BE2C (cell line): Measurements from ENCODE around the gene GRIK1.

Source experiments
- DNase-seq: peaks from one replicate; pipeline ENCODE4 v3.0.0-alpha.2; 2020
- H3K27me3 ChIP-seq: fragments of 250-450 bp; sonication (Bioruptor Pico); 2 replicates; pipeline ENCODE4 v1.5.1; 2020; ENCODE audit warnings: mild to moderate bottlenecking
- H3K36me3 ChIP-seq: fragments of 250-450 bp; sonication (Bioruptor Pico); 2 replicates; pipeline ENCODE4 v1.5.1; 2020; ENCODE audit warnings: mild to moderate bottlenecking
- H3K4me1 ChIP-seq: fragments of 250-450 bp; sonication (Bioruptor Pico); 2 replicates; pipeline ENCODE4 v1.5.1; 2020
- H3K4me3 ChIP-seq: 2 replicates; pipeline ENCODE4 v1.5.1; 2011; ENCODE audit warnings: low read depth, low read length
- H3K9me3 ChIP-seq: fragments of 250-450 bp; sonication (Bioruptor Pico); 2 replicates; pipeline ENCODE4 v1.5.1; 2020
- TF ChIP-seq, protein P1 (sequence below): IDR thresholded peaks from 2 replicates; pipeline ENCODE4 v1.5.1; 2012; ENCODE audit warnings: mild to moderate bottlenecking, low read depth, low read length

The GRIK1 gene

DNA sequence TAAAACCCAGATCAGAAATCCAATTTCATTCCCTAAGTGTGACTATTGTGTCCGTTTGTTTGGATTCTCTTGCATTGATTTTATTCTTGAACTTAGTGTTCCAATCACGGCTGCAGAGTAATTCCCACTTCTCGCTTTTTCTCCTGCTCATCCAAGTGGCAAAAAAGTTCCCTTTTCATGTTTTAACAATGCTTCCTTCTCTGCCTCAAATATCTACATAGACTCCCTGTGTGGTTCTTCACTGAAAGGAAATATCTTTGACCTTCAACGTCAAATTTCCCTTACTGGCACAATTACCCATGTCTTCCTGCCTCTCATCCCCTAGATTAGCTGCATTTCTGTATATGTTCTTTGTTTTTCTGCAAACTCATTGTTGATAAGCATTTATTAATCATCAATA is 335.7 kb downstream of the GRIK1 start:
- no peaks in the 10 kb centered on the region for H3K4me1 ChIP-seq
- DNase-seq: no peak
- H3K9me3 ChIP-seq: no peaks in the 10 kb centered on the region
- H3K36me3 ChIP-seq: no peaks in the 10 kb centered on the region
- H3K4me3 ChIP-seq: no peak overlapping the region
- TF ChIP-seq, protein P1, sequence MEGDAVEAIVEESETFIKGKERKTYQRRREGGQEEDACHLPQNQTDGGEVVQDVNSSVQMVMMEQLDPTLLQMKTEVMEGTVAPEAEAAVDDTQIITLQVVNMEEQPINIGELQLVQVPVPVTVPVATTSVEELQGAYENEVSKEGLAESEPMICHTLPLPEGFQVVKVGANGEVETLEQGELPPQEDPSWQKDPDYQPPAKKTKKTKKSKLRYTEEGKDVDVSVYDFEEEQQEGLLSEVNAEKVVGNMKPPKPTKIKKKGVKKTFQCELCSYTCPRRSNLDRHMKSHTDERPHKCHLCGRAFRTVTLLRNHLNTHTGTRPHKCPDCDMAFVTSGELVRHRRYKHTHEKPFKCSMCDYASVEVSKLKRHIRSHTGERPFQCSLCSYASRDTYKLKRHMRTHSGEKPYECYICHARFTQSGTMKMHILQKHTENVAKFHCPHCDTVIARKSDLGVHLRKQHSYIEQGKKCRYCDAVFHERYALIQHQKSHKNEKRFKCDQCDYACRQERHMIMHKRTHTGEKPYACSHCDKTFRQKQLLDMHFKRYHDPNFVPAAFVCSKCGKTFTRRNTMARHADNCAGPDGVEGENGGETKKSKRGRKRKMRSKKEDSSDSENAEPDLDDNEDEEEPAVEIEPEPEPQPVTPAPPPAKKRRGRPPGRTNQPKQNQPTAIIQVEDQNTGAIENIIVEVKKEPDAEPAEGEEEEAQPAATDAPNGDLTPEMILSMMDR: no peak
- H3K27me3 ChIP-seq: no peaks in the 10 kb centered on the region

DNA sequence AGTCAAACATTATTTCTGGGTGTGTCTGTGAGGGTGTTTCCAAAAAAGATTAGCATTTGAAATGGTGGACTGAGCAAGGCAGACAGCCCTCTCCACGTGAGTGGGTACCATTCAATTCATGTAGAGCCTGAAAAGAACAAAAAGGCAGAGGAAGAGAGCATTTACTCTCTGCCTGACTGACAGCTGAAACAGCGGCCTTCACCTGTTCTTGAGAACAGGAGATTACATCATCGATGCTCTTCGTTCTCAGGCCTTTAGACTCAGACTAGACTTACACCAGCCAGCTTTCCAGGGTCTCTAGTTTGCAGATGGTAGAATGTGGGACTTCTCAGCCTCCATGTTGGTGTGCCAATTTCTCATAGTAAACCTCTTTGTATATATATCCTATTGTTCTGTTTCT is 338.7 kb downstream of the GRIK1 start:
- no peaks in the 10 kb centered on the region for H3K9me3 ChIP-seq
- H3K4me3 ChIP-seq: no peak overlapping the region
- TF ChIP-seq, protein P1: no peak
- H3K27me3 ChIP-seq: no peaks in the 10 kb centered on the region
- no peak for DNase-seq
- no peaks in the 10 kb centered on the region for H3K36me3 ChIP-seq
- no peaks in the 10 kb centered on the region for H3K4me1 ChIP-seq

DNA sequence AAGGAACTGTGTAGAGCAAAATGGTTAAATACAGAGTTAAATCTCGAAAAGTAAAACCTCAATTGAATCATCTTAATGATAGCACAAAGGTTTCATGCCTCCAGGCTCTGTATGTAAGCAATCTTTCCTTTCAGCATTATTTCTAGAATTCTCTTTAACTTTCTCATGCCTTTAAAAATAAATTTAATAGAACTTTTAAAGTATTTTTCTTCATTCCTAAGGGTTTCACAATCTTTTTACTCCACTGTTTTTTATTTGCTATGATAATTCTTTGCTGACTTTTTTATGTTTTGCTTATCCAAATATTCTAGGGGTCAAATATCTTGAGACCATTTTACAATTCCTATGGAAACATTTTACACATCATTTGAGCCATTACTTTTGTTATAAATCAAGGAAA is 353.1 kb downstream of the GRIK1 start:
- no peaks in the 10 kb centered on the region for H3K9me3 ChIP-seq
- no peaks in the 10 kb centered on the region for H3K4me1 ChIP-seq
- DNase-seq: no peak
- TF ChIP-seq, protein P1: no peak
- no peaks in the 10 kb centered on the region for H3K36me3 ChIP-seq
- H3K4me3 ChIP-seq: no peak overlapping the region
- no peaks in the 10 kb centered on the region for H3K27me3 ChIP-seq

DNA sequence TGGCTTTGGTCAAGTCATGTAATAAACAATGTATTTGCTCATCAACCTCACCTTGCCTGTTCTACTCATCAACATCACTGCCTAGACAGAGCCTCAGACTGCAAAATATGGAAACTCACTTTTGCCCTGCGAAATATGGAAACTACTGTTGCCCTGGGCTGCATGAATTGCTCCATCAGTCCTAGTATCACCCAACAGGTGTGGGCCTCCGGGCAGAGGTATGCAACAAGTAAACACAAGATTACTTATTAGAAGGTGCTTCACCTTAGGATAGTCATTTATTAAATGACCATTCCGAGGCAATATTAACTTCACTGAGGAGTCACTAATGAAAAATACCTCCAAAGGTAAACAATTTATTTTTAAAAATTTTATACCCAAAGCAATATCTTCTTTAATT is 354.3 kb downstream of the GRIK1 start:
- no peaks in the 10 kb centered on the region for H3K27me3 ChIP-seq
- no peaks in the 10 kb centered on the region for H3K36me3 ChIP-seq
- TF ChIP-seq, protein P1: no peak
- no peak overlapping the region for H3K4me3 ChIP-seq
- no peaks in the 10 kb centered on the region for H3K9me3 ChIP-seq
- H3K4me1 ChIP-seq: no peaks in the 10 kb centered on the region
- DNase-seq: no peak

DNA sequence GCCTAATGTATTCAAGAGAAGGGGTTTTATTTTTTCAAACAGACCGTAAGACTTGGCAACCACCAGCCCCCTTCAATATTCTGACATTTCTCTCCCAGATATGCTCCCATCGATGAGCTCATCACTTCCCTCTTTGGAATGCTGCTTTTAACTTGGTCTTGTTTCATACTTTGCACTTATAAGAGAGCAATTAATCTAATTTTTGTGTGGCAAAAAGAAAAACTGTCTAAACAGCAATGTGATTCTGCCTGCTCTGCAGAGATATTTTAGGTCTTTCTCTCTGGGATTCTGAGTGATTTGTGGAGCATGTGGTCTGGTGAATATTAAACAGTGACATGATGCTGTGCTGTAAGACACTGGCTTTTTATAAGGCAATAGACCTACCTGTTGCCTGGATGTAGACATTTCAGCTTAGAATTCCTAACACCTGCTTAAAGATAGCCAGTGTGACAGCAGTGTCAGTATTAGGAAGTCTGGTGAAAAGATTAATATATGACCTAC is 356.3 kb downstream of the GRIK1 start:
- no peaks in the 10 kb centered on the region; the same call in 1 of the 2 replicates for H3K27me3 ChIP-seq
- H3K36me3 ChIP-seq: no peaks in the 10 kb centered on the region
- no peaks in the 10 kb centered on the region for H3K9me3 ChIP-seq
- H3K4me1 ChIP-seq: no peaks in the 10 kb centered on the region
- no peak for DNase-seq
- TF ChIP-seq, protein P1: no peak
- H3K4me3 ChIP-seq: no peak overlapping the region

DNA sequence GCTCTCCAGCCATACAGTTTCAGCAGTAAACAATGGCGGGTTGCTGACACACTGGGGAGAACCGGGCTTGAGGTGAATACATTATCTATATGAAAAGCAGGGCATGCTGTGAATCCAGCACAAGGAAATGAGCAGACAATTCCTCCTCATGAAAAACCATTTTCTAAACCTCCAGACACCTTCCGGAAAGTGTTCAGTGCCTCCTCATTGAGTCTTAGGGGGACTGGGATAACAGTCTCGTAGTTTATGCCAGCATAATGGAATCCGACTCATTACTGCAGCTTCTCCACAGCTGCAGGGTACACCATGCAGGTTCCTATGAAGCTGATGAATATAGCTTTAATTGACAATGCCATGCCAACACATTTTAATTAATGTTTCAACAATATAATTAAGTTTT is 356.9 kb downstream of the GRIK1 start:
- Histone ChIP-seq H3K36me3 (no peaks in the 10 kb centered on the region), H3K4me3 (no peak overlapping the region), H3K4me1 (no peaks in the 10 kb centered on the region; the same call in 1 of the 2 replicates), H3K9me3 (no peaks in the 10 kb centered on the region), H3K27me3 (peaks cover under 1% of the 10 kb centered on the region; the same call in 1 of the 2 replicates)
- DNase-seq: no peak
- TF ChIP-seq, protein P1: no peak
